AML-193 (cell line): ENCODE measurements around the gene ELFN1.

Source experiments
- DNase-seq, 2 experiments: peaks; one replicate each; lab custom pipeline; 2025; lab: John Stamatoyannopoulos, UW

Gene ELFN1

GRCh38 chr7:1669954-1670893 is at the start of gene ELFN1:
Gene ELFN1, plus strand, starts transcription at chr7:1670277. Its CDS starts 74,320 bp downstream, at chr7:1744597.
- no peak for DNase-seq

- DNase-seq = no peak
These were observed 49.2 kb upstream of the ELFN1 start for GRCh38 chr7:1620835-1621234.

GRCh38 chr7:1621718-1622117 is 48.4 kb upstream of the ELFN1 start:
- DNase-seq = no peak

GRCh38 chr7:1622441-1622840 is 47.6 kb upstream of the ELFN1 start:
- DNase-seq = no peak

GRCh38 chr7:1623810-1624209 is 46.3 kb upstream of the ELFN1 start:
- no peak for DNase-seq

- DNase-seq = no peak
These were observed 44.8 kb upstream of the ELFN1 start for GRCh38 chr7:1624999-1625927.

GRCh38 chr7:1626769-1627168 is 43.3 kb upstream of the ELFN1 start:
- no peak for DNase-seq

- no peak for DNase-seq
These were observed 39.3 kb upstream of the ELFN1 start for GRCh38 chr7:1630700-1631336.

- DNase-seq = no peak
These were observed 38.4 kb upstream of the ELFN1 start for GRCh38 chr7:1631678-1632077.

GRCh38 chr7:1632506-1632905 is 37.6 kb upstream of the ELFN1 start:
- DNase-seq = no peak

GRCh38 chr7:1632916-1633785 is 36.9 kb upstream of the ELFN1 start:
- no peak for DNase-seq

- DNase-seq = no peak
These were observed 34.7 kb upstream of the ELFN1 start for GRCh38 chr7:1635401-1635800.

GRCh38 chr7:1637155-1637554 is 32.9 kb upstream of the ELFN1 start:
- DNase-seq = no peak

- no peak for DNase-seq
These were observed 31.8 kb upstream of the ELFN1 start for GRCh38 chr7:1638215-1638661.

- no peak for DNase-seq
These were observed 31.0 kb upstream of the ELFN1 start for GRCh38 chr7:1639071-1639470.

GRCh38 chr7:1639532-1640175 is 30.4 kb upstream of the ELFN1 start:
- no peak for DNase-seq

- DNase-seq = no peak
These were observed 29.5 kb upstream of the ELFN1 start for GRCh38 chr7:1640376-1641172.

GRCh38 chr7:1641173-1641572 is 28.9 kb upstream of the ELFN1 start:
- no peak for DNase-seq

GRCh38 chr7:1641661-1642260 is 28.3 kb upstream of the ELFN1 start:
- no peak for DNase-seq
